Endothelial cell of umbilical vein (primary cell): ENCODE measurements around the gene NR5A1.

Source experiments
- EZH2 ChIP-seq: IDR thresholded peaks from 2 replicates; pipeline ENCODE4 v1.6.1; 2012; ENCODE audit warnings: borderline replicate concordance, low read depth, mild to moderate bottlenecking, moderate library complexity, low read length, inconsistent platforms; ENCODE audit not compliant: severe bottlenecking
- TF ChIP-seq, protein P1 (sequence below), 2 donors: IDR thresholded peaks; 1 replicate in 1 of 2; 2 replicates in 1 of 2; pipeline ENCODE4 v1.5.1; 2011; ENCODE audit warnings: low read length in 2 of 2, mild to moderate bottlenecking in 2 of 2, moderate library complexity in 2 of 2, control low read depth in 1 of 2, inconsistent platforms in 1 of 2, low read depth in 1 of 2; ENCODE audit not compliant: insufficient read depth in 1 of 2; ENCODE audit errors: extremely low read depth in 1 of 2

DNA sequence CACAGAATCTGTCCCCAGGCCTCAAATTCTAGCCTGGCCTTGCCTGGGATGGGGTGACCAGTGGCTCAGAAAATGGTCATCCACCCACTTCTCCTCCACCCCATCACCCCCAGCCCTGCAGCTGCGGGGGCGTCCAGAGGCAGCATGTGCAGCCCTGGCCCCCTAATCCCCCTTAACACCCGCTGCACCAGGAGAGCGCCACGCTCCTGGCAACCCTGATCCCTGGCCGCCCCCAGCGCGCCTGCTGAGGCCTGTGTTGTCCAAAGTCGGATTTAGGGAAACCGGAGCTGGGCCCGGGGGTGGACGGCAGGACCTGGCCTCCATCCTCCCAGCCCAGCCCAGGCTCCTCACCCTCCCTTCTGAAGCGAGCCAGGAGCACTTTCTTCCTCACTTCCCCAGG is 22.0 kb downstream of the NR5A1 start:
- no peak for TF ChIP-seq EZH2
- TF ChIP-seq, protein P1, sequence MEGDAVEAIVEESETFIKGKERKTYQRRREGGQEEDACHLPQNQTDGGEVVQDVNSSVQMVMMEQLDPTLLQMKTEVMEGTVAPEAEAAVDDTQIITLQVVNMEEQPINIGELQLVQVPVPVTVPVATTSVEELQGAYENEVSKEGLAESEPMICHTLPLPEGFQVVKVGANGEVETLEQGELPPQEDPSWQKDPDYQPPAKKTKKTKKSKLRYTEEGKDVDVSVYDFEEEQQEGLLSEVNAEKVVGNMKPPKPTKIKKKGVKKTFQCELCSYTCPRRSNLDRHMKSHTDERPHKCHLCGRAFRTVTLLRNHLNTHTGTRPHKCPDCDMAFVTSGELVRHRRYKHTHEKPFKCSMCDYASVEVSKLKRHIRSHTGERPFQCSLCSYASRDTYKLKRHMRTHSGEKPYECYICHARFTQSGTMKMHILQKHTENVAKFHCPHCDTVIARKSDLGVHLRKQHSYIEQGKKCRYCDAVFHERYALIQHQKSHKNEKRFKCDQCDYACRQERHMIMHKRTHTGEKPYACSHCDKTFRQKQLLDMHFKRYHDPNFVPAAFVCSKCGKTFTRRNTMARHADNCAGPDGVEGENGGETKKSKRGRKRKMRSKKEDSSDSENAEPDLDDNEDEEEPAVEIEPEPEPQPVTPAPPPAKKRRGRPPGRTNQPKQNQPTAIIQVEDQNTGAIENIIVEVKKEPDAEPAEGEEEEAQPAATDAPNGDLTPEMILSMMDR (IDR thresholded peaks at IDR 0.05; ENCODE audit: extremely low read depth in 1 of 2, insufficient read depth in 1 of 2, low read depth in 1 of 2, low read length in 2 of 2), result no peak
